Type B pancreatic cell (in vitro differentiated cells): Measurements from ENCODE around the gene STK26. TPM values are rescaled to one million over a fixed set of nuclear protein-coding genes. Genes with fewer than 3 reads are reported as not detected.
"Not testable (repeated sequence)": the region's sequence is repeated elsewhere in the genome, so short reads cannot be mapped to it uniquely, and the experiment has no call there.

Experiments used
- DNase-seq: peaks from one replicate; pipeline ENCODE4 v3.0.0; 2021; ENCODE audit warnings: mixed read lengths; ENCODE audit not compliant: unreplicated experiment; ENCODE audit errors: extremely low spot score
- H3K27ac Mint-ChIP-seq: 2 replicates; pipeline ENCODE4 v1.8.0; 2021; ENCODE audit warnings: mild to moderate bottlenecking, mixed read lengths
- H3K27me3 Mint-ChIP-seq: 2 replicates; pipeline ENCODE4 v1.8.0; 2021; ENCODE audit warnings: mixed read lengths
- H3K36me3 Mint-ChIP-seq: 2 replicates; pipeline ENCODE4 v1.8.0; 2021; ENCODE audit warnings: mixed read lengths
- H3K4me1 Mint-ChIP-seq: one replicate; pipeline ENCODE4 v1.8.0; 2021; ENCODE audit warnings: mixed read lengths; ENCODE audit not compliant: unreplicated experiment
- H3K4me3 Mint-ChIP-seq: 2 replicates; pipeline ENCODE4 v1.8.0; 2021; ENCODE audit warnings: mild to moderate bottlenecking, mixed read lengths
- H3K9me3 Mint-ChIP-seq: 2 replicates; pipeline ENCODE4 v1.8.0; 2021; ENCODE audit warnings: mixed read lengths
- CTCF ChIP-seq: fragments of 200-600 bp; sonication (generic); conservative IDR thresholded peaks from 2 replicates; pipeline ENCODE4 v1.5.0; 2021; ENCODE audit warnings: antibody characterized with exemption, mild to moderate bottlenecking
- total RNA-seq: library from RNA; stranded (reverse); gene quantifications from 2 replicates; pipeline ENCODE4 v1.2.1, GENCODE V29; 2021; ENCODE audit warnings: low replicate concordance

Gene STK26
- total RNA-seq, 1 donor from 2014 or later = 64.3 TPM

- Mint-ChIP-seq H3K4me1 (peaks cover 22% of the 10 kb centered on the region), H3K4me3 (no peak overlapping the region), H3K27ac (no peak overlapping the region), H3K27me3 (no peaks in the 10 kb centered on the region), H3K9me3 (peaks cover 5% of the 10 kb centered on the region), H3K36me3 (peaks cover 9% of the 10 kb centered on the region)
- no peak for TF ChIP-seq CTCF
- DNase-seq = no peak
Observed at GRCh38 chrX:132046533-132046932, 23.4 kb downstream of the STK26 start.

GRCh38 chrX:132051778-132052177 is 28.7 kb downstream of the STK26 start:
- H3K27ac Mint-ChIP-seq, H3K27me3 Mint-ChIP-seq, H3K4me3 Mint-ChIP-seq, H3K9me3 Mint-ChIP-seq, DNase-seq, H3K4me1 Mint-ChIP-seq: not testable (repeated sequence)
- H3K36me3 Mint-ChIP-seq = peaks cover 26% of the 10 kb centered on the region

GRCh38 chrX:132058050-132058449 is 34.9 kb downstream of the STK26 start:
- no peak for DNase-seq
- no peak for TF ChIP-seq CTCF
- Mint-ChIP-seq H3K9me3 (no peaks in the 10 kb centered on the region), H3K4me1 (no peaks in the 10 kb centered on the region), H3K4me3 (no peak overlapping the region), H3K27me3 (no peaks in the 10 kb centered on the region), H3K27ac (no peak overlapping the region), H3K36me3 (peaks cover 25% of the 10 kb centered on the region)

- Mint-ChIP-seq H3K4me3 (no peak overlapping the region), H3K36me3 (peaks cover 25% of the 10 kb centered on the region), H3K4me1 (no peaks in the 10 kb centered on the region), H3K9me3 (no peaks in the 10 kb centered on the region), H3K27ac (no peak overlapping the region), H3K27me3 (no peaks in the 10 kb centered on the region)
- no peak for TF ChIP-seq CTCF
- no peak for DNase-seq
Observed at GRCh38 chrX:132058975-132059374, 35.9 kb downstream of the STK26 start.

- H3K27me3 Mint-ChIP-seq = no peaks in the 10 kb centered on the region
- H3K4me1 Mint-ChIP-seq = peaks cover 2% of the 10 kb centered on the region
- no peaks in the 10 kb centered on the region for H3K9me3 Mint-ChIP-seq
- peaks cover 25% of the 10 kb centered on the region for H3K36me3 Mint-ChIP-seq
- H3K27ac Mint-ChIP-seq = no peak overlapping the region
- no peak for DNase-seq
- no peak for TF ChIP-seq CTCF
- H3K4me3 Mint-ChIP-seq = no peak overlapping the region
Observed at GRCh38 chrX:132059973-132060540, 37.0 kb downstream of the STK26 start.

GRCh38 chrX:132063334-132063733 is 40.2 kb downstream of the STK26 start:
- DNase-seq = no peak
- no peaks in the 10 kb centered on the region for H3K27me3 Mint-ChIP-seq
- peaks cover 8% of the 10 kb centered on the region for H3K36me3 Mint-ChIP-seq
- H3K4me1 Mint-ChIP-seq = peaks cover 14% of the 10 kb centered on the region
- no peak for TF ChIP-seq CTCF
- H3K4me3 Mint-ChIP-seq = no peak overlapping the region
- no peaks in the 10 kb centered on the region for H3K9me3 Mint-ChIP-seq
- no peak overlapping the region for H3K27ac Mint-ChIP-seq
